ENCODE measurements around the gene PHLPP1. TPM values are rescaled to one million over a fixed set of nuclear protein-coding genes. Genes with fewer than 3 reads are reported as not detected.

The PHLPP1 gene
- total and polyA plus RNA-seq, 10 donors = 1.2 to 10.6 (median 6.7) TPM

GRCh38 chr18:62977512-62977911 is 262.2 kb downstream of the PHLPP1 start:
- intact Hi-C loops (cut with DNase I; ENCODE audit: low total_unique reads) = no loop called here
- no peak for TF ChIP-seq POLR2AphosphoS5 (IDR thresholded peaks at IDR 0.05)
- TF ChIP-seq POLR2A (IDR thresholded peaks at IDR 0.05) = no peak
- no peak for TF ChIP-seq CTCF (IDR thresholded peaks at IDR 0.05 in 8 of 11, conservative IDR thresholded peaks at IDR 0.05 in 3 of 11)
- peaks cover 0 to 62% (median 21%) of the 10 kb centered on the region in 6 donors for H3K36me3 ChIP-seq
- no peaks in the 10 kb centered on the region for H3K27me3 ChIP-seq (replicated peaks in 1 of 7)
- no peak for DNase-seq
- no peaks in the 10 kb centered on the region for H3K9me3 ChIP-seq
- H3K4me1 ChIP-seq = peaks cover 0 to 42% (median 4%) of the 10 kb centered on the region in 6 donors
- no peak overlapping the region for H3K4me3 ChIP-seq
- 82 to 97% (median 86%) methylated on average over 4 of the region's 4 CpGs for WGBS, 5 donors
- H3K27ac ChIP-seq = no peak overlapping the region

GRCh38 chr18:62978251-62979049 is 263.1 kb downstream of the PHLPP1 start:
- H3K27ac ChIP-seq = no peak overlapping the region
- intact Hi-C loops (cut with DNase I; ENCODE audit: low total_unique reads) = no loop called here
- H3K4me3 ChIP-seq = no peak overlapping the region
- H3K9me3 ChIP-seq = no peaks in the 10 kb centered on the region
- WGBS, 5 donors = 94 to 98% (median 98%) methylated on average over 35 to 42 of the region's 42 CpGs
- TF ChIP-seq POLR2A (IDR thresholded peaks at IDR 0.05) = no peak
- TF ChIP-seq POLR2AphosphoS5 (IDR thresholded peaks at IDR 0.05) = no peak
- no peak for TF ChIP-seq CTCF (IDR thresholded peaks at IDR 0.05 in 8 of 11, conservative IDR thresholded peaks at IDR 0.05 in 3 of 11)
- H3K27me3 ChIP-seq (replicated peaks in 1 of 7) = no peaks in the 10 kb centered on the region
- H3K4me1 ChIP-seq = peaks cover 0 to 47% (median 6%) of the 10 kb centered on the region in 6 donors
- peak; percentile 67 for DNase-seq
- peaks cover 0 to 53% (median 21%) of the 10 kb centered on the region in 6 donors for H3K36me3 ChIP-seq

- TF ChIP-seq POLR2AphosphoS5 (IDR thresholded peaks at IDR 0.05) (peak in 1 of 3 donors; percentile 11), CTCF (IDR thresholded peaks at IDR 0.05 in 8 of 11, conservative IDR thresholded peaks at IDR 0.05 in 3 of 11) (no peak)
Observed at GRCh38 chr18:62979176-62979575, 263.8 kb downstream of the PHLPP1 start.

GRCh38 chr18:62979900-62980299 is 264.6 kb downstream of the PHLPP1 start:
- Histone ChIP-seq H3K27ac (peak overlapping the region in 2 of 8 donors; percentile 8 to 22), H3K27me3 (replicated peaks in 1 of 7) (no peaks in the 10 kb centered on the region), H3K4me3 (no peak overlapping the region), H3K9me3 (no peaks in the 10 kb centered on the region), H3K36me3 (peaks cover 0 to 43% (median 21%) of the 10 kb centered on the region in 6 donors), H3K4me1 (peaks cover 0 to 47% (median 6%) of the 10 kb centered on the region in 6 donors)
- intact Hi-C loops (cut with DNase I; ENCODE audit: low total_unique reads) = loop anchor here (5.0 kb wide), 1 partner anchor 268 kb away; no protein-coding TSS in a partner anchor
- 62 to 83% (median 73%) methylated on average over 4 of the region's 4 CpGs for WGBS, 5 donors
- TF ChIP-seq POLR2AphosphoS5 (IDR thresholded peaks at IDR 0.05) = no peak
- TF ChIP-seq POLR2A (IDR thresholded peaks at IDR 0.05) = no peak
- no peak for TF ChIP-seq CTCF (IDR thresholded peaks at IDR 0.05 in 8 of 11, conservative IDR thresholded peaks at IDR 0.05 in 3 of 11)
- DNase-seq = peak; percentile 19

More at GRCh38 chr18:62979176-62979575, 263.8 kb downstream of the PHLPP1 start:
- peaks cover 0 to 45% (median 21%) of the 10 kb centered on the region in 6 donors for H3K36me3 ChIP-seq
- DNase-seq = peak; percentile 75
- intact Hi-C loops (cut with DNase I; ENCODE audit: low total_unique reads) = no loop called here
- no peak overlapping the region for H3K4me3 ChIP-seq
- peaks cover 0 to 47% (median 6%) of the 10 kb centered on the region in 6 donors for H3K4me1 ChIP-seq
- H3K27me3 ChIP-seq (replicated peaks in 1 of 7) = no peaks in the 10 kb centered on the region
- H3K9me3 ChIP-seq = no peaks in the 10 kb centered on the region
- H3K27ac ChIP-seq = peak overlapping the region in 1 of 8 donors; percentile 22
- WGBS, 5 donors = 54 to 84% (median 72%) methylated on average over 13 of the region's 13 CpGs

Measured in spleen (tissue), 11 donors.